Muscle of leg (tissue), 11 donors: ENCODE results near the gene ATP9A. TPM values are rescaled to one million over a fixed set of nuclear protein-coding genes. Genes with fewer than 3 reads are reported as not detected.

Experiments used
- DNase-seq: peaks from one replicate; pipeline ENCODE4 v3.0.0; 2013
- H3K27ac ChIP-seq: one replicate; pipeline ENCODE4 v1.5.1; 2013; ENCODE audit warnings: mild to moderate bottlenecking, low read length, control low read depth
- H3K27me3 ChIP-seq: one replicate; pipeline ENCODE4 v1.6.1; 2013; ENCODE audit warnings: low read length; ENCODE audit not compliant: control insufficient read depth, insufficient read depth
- H3K36me3 ChIP-seq: one replicate; pipeline ENCODE4 v1.6.1; 2013; ENCODE audit warnings: low read length; ENCODE audit not compliant: control insufficient read depth, insufficient read depth
- H3K4me1 ChIP-seq: one replicate; pipeline ENCODE4 v1.6.1; 2013; ENCODE audit warnings: low read length; ENCODE audit not compliant: control insufficient read depth, insufficient read depth
- H3K4me3 ChIP-seq: one replicate; pipeline ENCODE4 v1.5.1; 2013; ENCODE audit warnings: low read length, control low read depth
- H3K9me3 ChIP-seq: replicated peaks from 2 replicates; pipeline ENCODE4 v1.6.1; 2013; ENCODE audit warnings: low read depth, low read length; ENCODE audit not compliant: control insufficient read depth
- WGBS: methylation state at CpG from one replicate; pipeline ENCODE4 v1.1.5; 2013; ENCODE audit warnings: missing lambda C conversion rate; ENCODE audit not compliant: insufficient coverage; 5-methylcytosine and 5-hydroxymethylcytosine counted together
- polyA plus RNA-seq, 8 donors: library from polyadenylated mRNA; unstranded; fragments of 120-200 nt; gene quantifications; one replicate each; pipeline versions ENCODE4 v1.2.1 to v1.2.3, GENCODE V29; 2013; ENCODE audit warnings: inconsistent platforms in 1 of 8, low replicate concordance in 1 of 8; ENCODE audit not compliant: insufficient read length in 8 of 8, insufficient read depth in 1 of 8
- total RNA-seq: library from RNA; stranded (reverse); fragments of 120-200 nt; gene quantifications from one replicate; pipeline ENCODE4 v1.2.4, GENCODE V29; 2013

ATP9A gene
- total and polyA plus RNA-seq, 9 donors = 39.4 to 79.4 (median 49.0) TPM

DNA sequence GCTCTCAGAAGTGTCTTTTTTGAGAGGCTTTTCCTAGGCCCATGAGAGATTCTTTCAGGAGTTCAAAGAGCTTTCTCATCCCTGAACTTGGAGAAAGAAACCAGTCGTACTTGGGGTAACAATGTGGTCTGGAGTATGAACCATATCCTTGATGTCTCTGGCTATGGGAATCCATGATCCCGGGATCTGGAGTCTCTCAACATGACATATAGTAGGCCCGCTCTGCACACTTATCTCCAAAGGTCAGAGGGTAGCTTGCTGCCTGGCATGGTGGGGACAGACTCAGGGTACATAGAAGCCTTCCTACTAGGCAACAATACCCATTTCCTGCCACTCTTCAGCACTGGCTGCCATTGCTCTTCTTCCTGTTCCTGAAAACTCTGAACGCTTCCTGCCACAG, 183.5 kb downstream of the ATP9A start:
- no peak for DNase-seq
- H3K4me3 ChIP-seq = no peak overlapping the region
- H3K9me3 ChIP-seq = no peaks in the 10 kb centered on the region
- H3K27ac ChIP-seq = no peak overlapping the region
- no peaks in the 10 kb centered on the region for H3K4me1 ChIP-seq
- H3K36me3 ChIP-seq = no peaks in the 10 kb centered on the region
- no peaks in the 10 kb centered on the region for H3K27me3 ChIP-seq
- WGBS = 84% methylated on average over 2 of the region's 4 CpGs

DNA sequence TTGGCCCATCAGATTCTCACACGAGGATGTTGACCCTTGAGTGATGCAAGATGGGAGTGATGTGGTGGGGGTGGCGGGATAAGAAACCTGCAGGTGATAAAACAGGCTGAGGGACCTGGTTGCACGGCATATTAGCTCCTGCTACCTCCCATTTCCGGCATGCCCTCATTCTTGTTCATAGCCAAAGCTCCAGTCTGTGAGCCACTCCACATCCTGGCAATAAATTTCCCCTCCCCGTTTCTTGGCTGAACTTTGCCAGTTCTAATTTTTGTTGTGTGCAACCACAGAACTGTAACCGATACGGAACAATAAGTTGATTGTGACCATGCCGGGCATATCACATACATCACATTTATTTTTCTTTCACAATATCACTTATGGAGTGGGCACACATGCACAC, 184.1 kb downstream of the ATP9A start:
- no peak overlapping the region for H3K4me3 ChIP-seq
- H3K27ac ChIP-seq = no peak overlapping the region
- DNase-seq = no peak
- no peaks in the 10 kb centered on the region for H3K9me3 ChIP-seq
- 58% methylated on average over 2 of the region's 8 CpGs for WGBS
- H3K27me3 ChIP-seq = no peaks in the 10 kb centered on the region
- H3K36me3 ChIP-seq = no peaks in the 10 kb centered on the region
- H3K4me1 ChIP-seq = no peaks in the 10 kb centered on the region

DNA sequence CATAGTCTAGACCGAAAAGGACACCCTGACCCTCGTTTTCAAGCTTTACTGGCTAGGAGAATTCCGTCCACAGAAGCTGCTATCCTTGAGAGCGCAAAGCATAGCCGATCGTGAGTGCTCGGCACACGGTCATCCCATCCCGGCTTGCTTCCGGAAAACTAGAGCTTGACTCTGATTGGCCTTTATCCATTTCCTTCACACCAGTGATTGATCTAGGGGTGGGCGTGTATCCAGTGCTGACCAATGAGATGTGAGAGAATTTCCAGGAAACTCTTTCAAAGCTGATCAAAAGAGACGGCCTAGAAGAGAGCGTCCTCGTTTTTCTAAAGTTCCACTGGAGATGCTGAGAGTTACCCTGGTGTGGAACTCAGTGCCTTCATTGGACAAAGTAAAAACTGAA, 184.7 kb downstream of the ATP9A start:
- H3K36me3 ChIP-seq = no peaks in the 10 kb centered on the region
- DNase-seq = no peak
- 84% methylated on average over 8 of the region's 14 CpGs for WGBS
- H3K4me3 ChIP-seq = no peak overlapping the region
- H3K27me3 ChIP-seq = no peaks in the 10 kb centered on the region
- H3K27ac ChIP-seq = no peak overlapping the region
- H3K9me3 ChIP-seq = no peaks in the 10 kb centered on the region
- H3K4me1 ChIP-seq = no peaks in the 10 kb centered on the region

DNA sequence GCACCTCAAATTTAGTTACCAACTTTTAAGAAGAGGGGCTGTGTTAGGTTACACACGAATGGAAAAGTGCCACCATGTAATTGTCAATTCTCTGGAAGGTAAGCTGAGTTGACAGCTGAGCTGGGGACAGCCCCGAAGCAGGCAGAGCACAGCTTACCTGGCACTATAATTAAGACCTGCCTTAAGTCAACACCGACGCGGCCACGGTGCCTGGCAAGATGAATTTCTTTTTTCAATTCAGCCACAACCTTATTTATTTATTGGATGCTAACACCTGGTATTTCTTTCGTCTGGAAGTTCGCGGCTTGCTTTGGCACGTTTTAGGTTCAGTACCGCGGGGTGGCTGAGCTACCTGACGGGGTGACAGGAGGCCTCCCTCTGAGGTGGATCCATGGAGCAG, 185.1 kb downstream of the ATP9A start:
- Histone ChIP-seq H3K27me3 (no peaks in the 10 kb centered on the region), H3K9me3 (no peaks in the 10 kb centered on the region), H3K36me3 (no peaks in the 10 kb centered on the region), H3K27ac (no peak overlapping the region), H3K4me3 (no peak overlapping the region), H3K4me1 (no peaks in the 10 kb centered on the region)
- no peak for DNase-seq
- 45% methylated on average over 10 of the region's 13 CpGs for whole genome bisulfite sequencing

DNA sequence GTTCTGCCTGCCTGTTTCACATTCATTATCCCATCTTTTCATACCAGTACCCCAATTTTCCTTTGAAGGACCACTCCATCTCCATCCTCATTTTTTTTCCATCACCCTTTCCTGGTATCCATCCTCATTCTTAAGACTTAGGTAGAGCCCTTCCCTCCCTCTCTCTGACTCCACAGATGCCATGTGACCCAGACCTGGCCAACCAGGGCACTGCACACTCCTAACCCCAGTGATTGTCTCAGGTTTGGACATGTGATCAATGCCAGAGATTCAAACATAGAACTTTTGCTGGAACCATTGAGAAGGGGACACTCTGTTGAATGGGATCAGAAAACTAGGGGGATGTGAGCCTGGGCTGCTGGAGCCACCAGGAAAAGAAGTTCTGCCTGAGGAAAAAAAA, 186.6 kb downstream of the ATP9A start:
- H3K27me3 ChIP-seq = no peaks in the 10 kb centered on the region
- no peaks in the 10 kb centered on the region for H3K9me3 ChIP-seq
- no peak overlapping the region for H3K27ac ChIP-seq
- H3K36me3 ChIP-seq = no peaks in the 10 kb centered on the region
- H3K4me1 ChIP-seq = no peaks in the 10 kb centered on the region
- H3K4me3 ChIP-seq = no peak overlapping the region
- DNase-seq = no peak

DNA sequence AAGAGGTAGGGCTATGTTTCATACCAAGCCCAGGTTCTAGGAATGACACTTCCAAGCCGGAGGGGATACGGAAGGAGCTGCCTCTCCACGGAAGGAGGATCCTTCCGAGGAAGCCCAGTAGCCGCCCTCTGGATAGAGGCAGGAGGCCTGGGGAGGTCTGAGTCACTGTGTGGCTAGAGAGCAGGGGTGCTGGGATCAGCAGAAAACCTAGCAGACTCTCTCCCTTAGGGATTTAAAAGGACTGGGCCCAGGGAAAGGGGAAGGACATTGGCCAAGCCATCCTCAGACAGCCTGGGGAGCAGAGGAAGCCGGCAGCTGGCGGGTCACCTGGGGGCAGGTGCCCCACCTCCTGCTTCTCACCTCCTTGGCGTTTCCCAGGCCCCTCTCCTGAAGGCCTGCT, 189.1 kb downstream of the ATP9A start:
- no peaks in the 10 kb centered on the region for H3K4me1 ChIP-seq
- H3K27me3 ChIP-seq = no peaks in the 10 kb centered on the region
- H3K9me3 ChIP-seq = no peaks in the 10 kb centered on the region
- H3K36me3 ChIP-seq = no peaks in the 10 kb centered on the region
- H3K4me3 ChIP-seq = no peak overlapping the region
- no peak for DNase-seq
- H3K27ac ChIP-seq = no peak overlapping the region
- 87% methylated on average over 3 of the region's 8 CpGs for WGBS

DNA sequence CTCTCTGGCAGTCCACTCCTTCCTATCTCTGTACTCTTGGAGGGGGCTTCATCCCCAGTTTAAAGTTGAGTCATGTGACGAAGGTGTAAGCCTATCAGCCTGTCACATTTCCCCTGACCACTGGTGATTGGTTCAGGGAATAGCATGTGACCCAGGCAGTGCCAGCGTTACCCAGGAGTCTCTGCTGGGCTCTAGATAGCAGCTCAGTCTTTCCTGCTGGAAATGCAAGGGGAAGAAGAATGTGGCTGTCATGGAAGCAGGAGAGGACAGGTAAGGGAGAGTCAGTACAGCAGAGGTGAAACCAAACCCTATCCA, 190.1 kb downstream of the ATP9A start:
- DNase-seq = no peak
- Histone ChIP-seq H3K4me3 (no peak overlapping the region), H3K36me3 (no peaks in the 10 kb centered on the region), H3K27me3 (no peaks in the 10 kb centered on the region), H3K4me1 (peaks cover 5% of the 10 kb centered on the region), H3K27ac (no peak overlapping the region), H3K9me3 (no peaks in the 10 kb centered on the region)
- no CpG with 5 or more reads among the region's 2 CpGs for WGBS

DNA sequence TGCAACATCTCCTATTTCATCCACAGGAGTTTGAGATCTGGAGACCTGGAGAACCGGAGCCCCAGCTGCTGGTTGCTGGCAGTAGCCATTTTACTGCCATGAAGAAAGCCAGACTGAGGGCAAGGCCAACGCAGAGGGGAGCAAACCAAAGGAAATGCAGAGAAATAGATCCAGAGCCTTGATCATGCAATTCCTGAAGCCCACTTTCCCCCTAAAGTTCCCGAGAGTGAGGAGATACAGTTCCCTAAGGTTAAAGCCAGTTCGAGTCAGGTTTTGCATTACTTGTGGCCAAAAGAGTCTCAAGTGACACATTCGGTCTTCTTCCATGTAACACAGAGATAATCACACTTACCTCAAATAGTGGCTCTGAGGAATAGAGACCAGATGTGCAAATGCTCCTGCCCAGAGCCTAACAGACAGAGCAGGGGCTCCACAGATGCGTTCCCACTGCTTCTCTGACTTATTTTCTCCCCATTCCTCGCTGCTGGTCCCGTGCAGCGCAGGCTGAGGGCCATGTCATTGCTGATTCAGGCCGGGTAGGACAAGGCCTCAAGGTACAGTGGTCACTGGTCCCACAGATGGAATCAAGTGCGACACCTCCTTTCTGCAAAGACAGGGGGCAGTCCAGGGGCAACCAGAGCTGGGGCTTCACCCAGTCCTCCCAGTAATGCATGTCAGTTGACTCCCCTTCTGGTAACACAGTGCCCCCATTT, 190.6 kb downstream of the ATP9A start:
- Histone ChIP-seq H3K4me1 (peaks cover 5% of the 10 kb centered on the region), H3K27me3 (no peaks in the 10 kb centered on the region), H3K36me3 (no peaks in the 10 kb centered on the region), H3K4me3 (no peak overlapping the region), H3K27ac (no peak overlapping the region), H3K9me3 (no peaks in the 10 kb centered on the region)
- WGBS = 58% methylated on average over 11 of the region's 11 CpGs
- no peak for DNase-seq

DNA sequence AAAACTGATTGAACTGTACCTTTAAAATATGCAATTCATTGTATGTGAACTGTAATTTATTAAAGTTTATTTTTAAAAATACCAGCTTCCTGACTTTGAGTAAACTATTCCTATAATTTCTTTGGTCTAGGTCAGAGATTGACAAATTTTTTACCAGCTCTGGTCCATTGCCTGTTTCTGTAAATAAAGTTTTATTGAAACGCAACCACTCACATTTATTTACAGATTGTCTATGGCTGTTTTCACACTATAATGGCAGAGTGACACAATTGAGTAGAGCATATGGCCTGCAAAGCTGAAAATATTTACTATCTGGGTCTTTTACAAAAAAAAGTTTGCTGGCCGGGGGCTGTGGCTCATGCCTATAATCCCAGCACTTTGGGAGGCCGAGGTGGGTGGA, 192.7 kb downstream of the ATP9A start:
- Histone ChIP-seq H3K4me1 (peaks cover 15% of the 10 kb centered on the region), H3K36me3 (no peaks in the 10 kb centered on the region), H3K27ac (no peak overlapping the region), H3K9me3 (no peaks in the 10 kb centered on the region), H3K4me3 (no peak overlapping the region), H3K27me3 (no peaks in the 10 kb centered on the region)
- WGBS = 93% methylated on average over 2 of the region's 3 CpGs
- no peak for DNase-seq

DNA sequence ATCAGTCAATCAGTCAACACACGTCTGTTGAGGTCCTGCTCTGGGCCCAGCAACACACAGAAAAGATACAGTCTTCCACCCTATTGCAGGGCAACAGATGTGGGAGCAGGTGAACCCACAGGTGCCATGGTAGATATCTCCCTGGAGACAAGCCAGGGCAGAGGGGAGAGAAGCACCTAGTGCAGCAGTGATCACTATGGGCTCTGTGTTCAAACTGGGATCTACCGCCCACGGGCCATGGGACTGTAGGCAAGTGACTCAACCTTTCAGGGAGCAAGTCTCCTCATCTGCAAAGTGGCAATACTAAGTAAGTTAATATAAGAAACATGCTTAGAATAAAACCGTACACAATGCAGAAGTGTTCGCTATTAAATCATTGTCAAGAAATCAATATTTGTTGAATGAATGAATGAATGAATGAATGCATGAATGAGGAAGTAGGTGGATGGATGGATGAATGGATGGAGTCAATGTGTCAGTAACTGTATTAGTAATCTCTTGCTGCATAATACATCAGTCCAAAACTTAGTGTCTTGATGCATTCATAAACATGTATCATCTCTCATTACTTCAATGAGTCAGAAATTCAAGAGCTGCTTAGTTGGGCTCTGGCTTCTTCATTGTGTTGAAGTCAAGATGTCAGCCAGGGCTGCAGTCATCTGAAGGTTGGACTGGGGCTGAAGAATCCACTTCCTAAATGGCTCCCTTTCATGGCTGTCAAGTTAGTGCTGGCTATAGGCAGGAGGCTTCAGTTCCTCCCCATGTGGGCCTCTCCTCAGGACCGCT, 193.7 kb downstream of the ATP9A start:
- peaks cover 21% of the 10 kb centered on the region for H3K4me1 ChIP-seq
- no peaks in the 10 kb centered on the region for H3K36me3 ChIP-seq
- 100% methylated on average over 1 of the region's 6 CpGs for WGBS
- no peak overlapping the region for H3K4me3 ChIP-seq
- H3K27me3 ChIP-seq = no peaks in the 10 kb centered on the region
- no peak overlapping the region for H3K27ac ChIP-seq
- DNase-seq = no peak
- no peaks in the 10 kb centered on the region for H3K9me3 ChIP-seq
